VCaP (cell line): Measurements from ENCODE around the gene IL21.

Source experiments
- H3K27ac ChIP-seq: fragments of 450-650 bp; 2 replicates; pipeline ENCODE4 v1.5.1; 2017
- TF ChIP-seq, protein P1 (sequence below): fragments of 450-650 bp; conservative IDR thresholded peaks from 2 replicates; pipeline ENCODE4 v1.5.1; 2017; ENCODE audit warnings: mild to moderate bottlenecking, moderate library complexity

Gene IL21

GRCh38 chr4:122591196-122591595, 29.7 kb downstream of the IL21 start:
- TF ChIP-seq, protein P1, sequence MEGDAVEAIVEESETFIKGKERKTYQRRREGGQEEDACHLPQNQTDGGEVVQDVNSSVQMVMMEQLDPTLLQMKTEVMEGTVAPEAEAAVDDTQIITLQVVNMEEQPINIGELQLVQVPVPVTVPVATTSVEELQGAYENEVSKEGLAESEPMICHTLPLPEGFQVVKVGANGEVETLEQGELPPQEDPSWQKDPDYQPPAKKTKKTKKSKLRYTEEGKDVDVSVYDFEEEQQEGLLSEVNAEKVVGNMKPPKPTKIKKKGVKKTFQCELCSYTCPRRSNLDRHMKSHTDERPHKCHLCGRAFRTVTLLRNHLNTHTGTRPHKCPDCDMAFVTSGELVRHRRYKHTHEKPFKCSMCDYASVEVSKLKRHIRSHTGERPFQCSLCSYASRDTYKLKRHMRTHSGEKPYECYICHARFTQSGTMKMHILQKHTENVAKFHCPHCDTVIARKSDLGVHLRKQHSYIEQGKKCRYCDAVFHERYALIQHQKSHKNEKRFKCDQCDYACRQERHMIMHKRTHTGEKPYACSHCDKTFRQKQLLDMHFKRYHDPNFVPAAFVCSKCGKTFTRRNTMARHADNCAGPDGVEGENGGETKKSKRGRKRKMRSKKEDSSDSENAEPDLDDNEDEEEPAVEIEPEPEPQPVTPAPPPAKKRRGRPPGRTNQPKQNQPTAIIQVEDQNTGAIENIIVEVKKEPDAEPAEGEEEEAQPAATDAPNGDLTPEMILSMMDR = no peak
- H3K27ac ChIP-seq = no peak overlapping the region

DNA sequence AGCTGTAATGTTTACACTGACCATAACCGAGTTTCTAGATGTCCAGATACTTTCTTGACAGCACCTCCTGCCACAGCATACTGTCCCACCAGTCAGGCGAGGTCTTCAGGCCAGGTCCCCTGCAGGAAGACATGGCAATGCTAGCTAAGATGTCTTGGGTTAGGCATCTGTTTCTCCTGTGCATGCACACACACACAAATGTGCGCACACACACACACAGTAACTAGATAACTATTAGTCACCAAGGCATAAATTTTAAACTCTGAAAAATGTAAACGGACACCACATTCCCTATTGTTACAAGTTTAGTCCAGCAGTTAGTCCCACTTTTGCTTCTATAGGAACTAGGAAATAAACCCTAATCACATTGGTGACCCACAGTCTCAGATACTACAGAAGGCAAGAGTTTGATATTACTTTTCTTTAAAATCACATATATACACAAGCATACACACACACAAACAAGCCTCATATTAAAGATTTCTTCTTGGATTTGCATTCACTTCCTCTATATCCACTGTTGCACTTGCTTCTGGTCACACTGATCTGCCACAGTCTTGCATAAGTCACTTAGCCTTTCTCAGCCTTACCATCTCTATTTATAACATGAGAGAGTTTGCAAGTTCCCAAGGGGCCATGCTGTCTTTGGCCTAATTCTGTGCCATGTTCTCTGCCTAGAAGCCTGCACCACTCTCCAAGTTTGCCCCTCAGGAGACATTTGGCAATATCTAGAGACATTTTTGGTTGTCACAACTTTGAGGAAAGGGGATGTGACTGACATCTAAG, 32.2 kb downstream of the IL21 start:
- no peak overlapping the region for H3K27ac ChIP-seq
- TF ChIP-seq, protein P1 = no peak

GRCh38 chr4:122584519-122584918, 36.3 kb downstream of the IL21 start:
- TF ChIP-seq, protein P1 = no peak
- H3K27ac ChIP-seq = no peak overlapping the region

DNA sequence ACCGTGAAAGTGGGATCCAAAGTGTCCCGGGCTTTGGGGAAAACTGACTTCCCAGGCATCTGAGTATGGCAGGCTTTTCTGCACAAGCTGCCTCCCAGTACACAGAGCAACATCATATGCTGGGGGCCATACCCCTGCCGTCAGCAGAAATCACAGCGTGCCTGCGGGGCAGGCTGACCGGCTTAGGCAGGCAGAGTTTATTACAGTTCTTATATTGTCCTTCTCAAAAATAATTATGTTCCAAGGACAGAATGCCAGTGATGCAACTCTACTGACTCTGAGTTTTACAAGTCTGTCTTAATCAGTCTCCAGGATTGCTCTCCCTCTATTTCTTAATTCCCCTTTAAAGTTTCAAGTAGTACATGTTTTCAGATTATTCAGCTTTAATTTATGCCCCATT, 37.0 kb downstream of the IL21 start:
- TF ChIP-seq, protein P1 = no peak
- H3K27ac ChIP-seq = no peak overlapping the region

- H3K27ac ChIP-seq = no peak overlapping the region
- TF ChIP-seq, protein P1 = peak; percentile 87
Observed at GRCh38 chr4:122577808-122578781, 42.8 kb downstream of the IL21 start.

- H3K27ac ChIP-seq = no peak overlapping the region
- TF ChIP-seq, protein P1 = no peak
Observed at GRCh38 chr4:122577189-122577553, 43.7 kb downstream of the IL21 start.
